Left kidney (tissue), 2 donors: ENCODE results near the gene NAGPA. TPM values are rescaled to one million over a fixed set of nuclear protein-coding genes. Genes with fewer than 3 reads are reported as not detected.

Experiments used
- DNase-seq: peaks from one replicate; pipeline ENCODE4 v3.0.0-alpha.2; 2013
- polyA plus RNA-seq: library from polyadenylated mRNA; unstranded; fragments of 120-200 nt; gene quantifications from one replicate; pipeline ENCODE4 v1.2.1, GENCODE V29; 2013; ENCODE audit not compliant: insufficient read length

NAGPA gene
- polyA plus RNA-seq, 1 donor, result 12.2 TPM

DNA sequence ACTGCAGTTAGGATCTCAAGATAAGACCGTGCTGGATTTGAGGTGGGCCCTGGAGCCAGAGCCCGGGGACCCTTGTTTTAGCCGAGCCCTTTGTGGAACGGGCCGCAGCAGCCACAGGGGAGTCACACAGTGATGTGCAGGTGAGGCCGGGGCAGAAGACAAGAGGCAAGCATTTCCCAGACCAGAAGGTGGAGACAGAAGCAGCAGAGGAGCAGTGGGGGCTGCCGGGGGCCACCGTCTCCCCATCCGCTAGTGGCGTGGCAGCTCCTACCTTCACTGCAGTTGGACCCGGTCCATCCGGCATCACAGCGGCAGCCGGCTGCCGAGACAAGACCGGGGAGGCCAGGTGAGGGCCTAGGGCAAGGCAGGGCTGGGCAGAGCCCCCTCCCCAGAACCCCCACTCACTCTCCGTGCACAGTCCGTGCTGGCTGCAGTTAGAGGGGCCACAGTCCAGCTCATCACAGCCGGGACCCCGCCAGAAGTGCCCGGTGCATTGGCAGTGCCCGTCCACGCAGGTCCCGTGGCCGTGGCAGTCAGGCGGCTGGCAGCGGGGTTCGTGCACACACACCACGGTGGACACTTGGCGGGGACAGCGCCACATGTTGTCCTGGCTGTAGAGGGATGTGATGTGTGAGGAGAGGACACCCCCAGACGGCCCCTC is 6.0 kb downstream of the NAGPA start:
- no peak for DNase-seq

- DNase-seq, result no peak
Observed at GRCh38 chr16:5027086-5027485, 6.6 kb downstream of the NAGPA start.

GRCh38 chr16:5026664-5027063 is 7.1 kb downstream of the NAGPA start:
- no peak for DNase-seq

- DNase-seq, result no peak
Observed at GRCh38 chr16:5025171-5025632, 8.5 kb downstream of the NAGPA start.

GRCh38 chr16:5024632-5025031 is 9.1 kb downstream of the NAGPA start:
- DNase-seq, result no peak

- no peak for DNase-seq
Observed at GRCh38 chr16:5022521-5022920, 11.2 kb downstream of the NAGPA start.

- DNase-seq, result no peak
Observed at GRCh38 chr16:5020551-5020950, 13.2 kb downstream of the NAGPA start.

DNA sequence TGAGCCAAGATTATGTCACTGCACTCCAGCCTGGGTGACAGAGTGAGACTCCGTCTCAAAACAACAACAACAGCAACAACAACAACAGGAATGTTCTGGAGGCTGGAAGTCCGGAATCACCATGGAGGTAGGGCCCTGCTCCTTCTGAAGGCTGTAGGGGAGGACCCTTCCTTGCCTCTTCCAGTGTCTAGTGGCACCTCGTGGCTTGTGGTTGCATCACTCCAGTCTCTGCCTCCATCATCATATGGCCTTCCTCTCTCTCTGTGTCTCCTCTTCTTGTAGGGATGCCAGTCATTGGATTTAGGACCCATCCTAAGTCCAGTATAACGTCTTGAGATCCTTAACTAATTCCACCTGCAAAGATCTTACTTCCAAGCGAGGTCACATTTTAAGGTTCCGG is 14.0 kb downstream of the NAGPA start:
- DNase-seq, result no peak

- peak; percentile 22 for DNase-seq
Observed at GRCh38 chr16:5018793-5019192, 14.9 kb downstream of the NAGPA start.

GRCh38 chr16:5017678-5017969 is 16.1 kb downstream of the NAGPA start:
- DNase-seq, result no peak

GRCh38 chr16:5016967-5017677 is 16.6 kb downstream of the NAGPA start:
- no peak for DNase-seq

DNA sequence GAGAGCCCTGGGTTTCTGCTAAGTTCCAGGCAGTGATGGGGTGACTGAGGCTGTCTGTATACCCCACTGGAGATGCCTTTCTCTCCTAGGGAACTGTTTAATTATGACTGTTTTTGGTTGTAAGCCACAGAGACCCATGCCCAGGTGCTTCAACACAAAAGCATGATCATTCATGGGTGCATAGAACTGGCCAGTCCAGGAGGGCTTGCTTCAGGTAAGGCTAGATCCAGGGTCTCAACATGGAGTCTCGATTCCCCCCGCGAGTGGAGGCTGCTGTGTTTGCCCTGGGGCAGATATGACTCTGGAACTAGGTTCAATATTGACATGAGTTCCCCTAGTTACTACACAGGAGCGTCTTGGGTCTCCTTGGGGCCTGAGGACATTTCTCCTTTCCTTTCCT is 17.8 kb downstream of the NAGPA start:
- DNase-seq, result no peak

GRCh38 chr16:5015351-5015750 is 18.4 kb downstream of the NAGPA start:
- DNase-seq, result no peak

- no peak for DNase-seq
Observed at GRCh38 chr16:5012887-5013286, 20.8 kb downstream of the NAGPA start.

DNA sequence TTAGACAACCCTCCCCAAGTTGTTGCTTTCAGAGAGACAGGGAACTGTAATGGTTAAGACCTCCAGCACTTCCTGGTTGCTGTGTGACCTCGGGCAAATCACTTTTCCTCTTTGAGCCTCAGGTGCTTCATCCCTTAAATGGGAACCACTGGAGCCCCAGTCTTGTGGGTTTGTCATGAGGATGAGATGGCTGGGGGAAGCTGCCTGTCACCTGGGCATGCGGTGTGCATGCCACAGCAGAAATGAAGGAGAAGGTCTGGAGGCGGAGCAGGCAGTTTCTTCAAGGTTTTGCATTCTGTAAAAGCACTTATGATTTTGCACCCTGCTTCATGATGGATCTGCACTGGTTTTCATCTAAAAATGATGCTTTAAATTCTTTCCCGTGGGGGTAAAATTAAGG is 22.1 kb downstream of the NAGPA start:
- DNase-seq, result no peak

DNA sequence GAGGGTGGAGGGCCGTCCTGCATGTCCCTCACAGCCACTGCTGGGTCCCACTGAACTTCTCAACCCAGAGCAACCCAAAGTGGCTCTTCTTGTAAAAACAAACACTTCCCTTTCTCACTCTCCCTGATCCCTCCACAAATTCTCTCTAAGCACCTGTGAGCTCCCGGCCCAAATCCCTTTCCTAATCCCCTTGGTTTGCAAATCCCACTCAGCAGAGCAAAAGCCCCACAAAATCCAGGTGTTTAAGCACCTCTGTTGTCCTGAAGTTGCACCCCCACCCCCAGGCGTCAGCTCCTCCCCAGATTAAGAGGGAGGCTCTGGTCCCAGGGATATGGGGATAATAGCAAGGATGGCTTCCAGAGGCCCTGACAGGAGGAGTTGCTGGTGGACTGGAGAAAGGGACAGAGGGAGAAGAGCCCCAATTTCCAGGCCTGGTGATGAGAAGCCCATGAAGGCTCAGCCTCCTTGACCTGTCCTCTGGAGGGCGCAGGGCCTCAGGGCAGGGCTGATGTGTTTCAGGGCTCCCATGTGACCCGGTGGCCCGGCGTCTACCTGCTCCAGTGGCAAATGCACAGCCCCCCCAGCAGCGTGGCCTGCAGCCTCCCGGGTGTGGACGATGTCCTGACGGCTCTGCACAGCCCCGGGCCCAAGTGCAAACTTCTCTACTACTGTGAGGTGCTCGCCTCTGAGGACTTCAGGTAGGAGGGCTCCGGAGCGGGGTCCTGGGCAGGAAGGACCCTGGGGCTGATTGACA is 23.0 kb downstream of the NAGPA start:
- DNase-seq, result no peak

GRCh38 chr16:5008311-5008731 is 25.4 kb downstream of the NAGPA start:
- no peak for DNase-seq

GRCh38 chr16:5007256-5007655 is 26.5 kb downstream of the NAGPA start:
- no peak for DNase-seq

GRCh38 chr16:5006348-5007193 is 27.2 kb downstream of the NAGPA start:
- no peak for DNase-seq

GRCh38 chr16:5005916-5006315 is 27.8 kb downstream of the NAGPA start:
- no peak for DNase-seq

DNA sequence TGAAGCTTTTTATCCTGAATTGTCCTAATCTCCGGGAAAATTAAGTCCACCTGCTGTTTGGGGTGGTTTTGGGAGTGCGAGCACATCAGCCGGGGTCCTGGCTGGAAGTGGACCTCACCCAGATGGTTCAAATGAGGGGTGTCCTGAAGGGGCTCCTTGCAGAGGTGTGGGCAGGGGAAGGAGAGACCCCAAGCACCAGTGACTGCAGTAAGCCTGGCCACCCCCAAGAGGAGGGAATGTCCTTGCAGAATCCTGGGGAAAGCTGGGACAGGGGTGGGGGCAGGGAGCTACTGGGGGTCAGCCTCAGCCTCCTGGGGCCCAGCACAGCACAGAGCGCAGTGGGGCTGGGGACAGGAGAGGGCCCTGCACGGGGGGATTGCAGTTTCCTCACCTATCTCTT is 29.4 kb downstream of the NAGPA start:
- DNase-seq, result no peak

DNA sequence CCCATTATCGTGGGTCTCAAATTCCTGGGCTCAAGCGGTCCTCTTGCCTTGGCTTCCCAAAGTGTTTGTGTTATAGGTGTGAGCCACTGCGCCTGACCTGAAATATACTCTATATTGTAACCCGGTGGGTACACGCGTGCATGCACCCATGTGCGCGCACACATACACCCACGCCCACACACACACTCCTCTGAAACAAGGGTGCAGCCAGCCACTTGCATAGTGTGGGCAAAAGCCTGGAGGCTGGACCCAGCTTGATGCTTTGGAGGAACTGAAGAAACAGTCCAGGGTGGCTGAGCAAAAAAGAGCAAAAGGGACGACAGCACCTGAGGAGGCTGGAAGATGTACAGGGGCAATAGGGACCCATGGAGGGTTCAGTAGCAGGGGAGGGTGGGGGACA is 29.9 kb downstream of the NAGPA start:
- no peak for DNase-seq
